OCI-LY3 (cell line): ENCODE measurements around the gene SMIM14.
"Not testable (repeated sequence)": the region's sequence is repeated elsewhere in the genome, so short reads cannot be mapped to it uniquely, and the experiment has no call there.

Experiments used
- H2AFZ ChIP-seq: fragments of 200-600, 300-600 bp; shearing (Covaris generic); 2 replicates; pipeline ENCODE4 v1.6.0; 2014; ENCODE audit warnings: antibody characterized with exemption, low read depth, low read length
- H3K27ac ChIP-seq: fragments of 200-600, 300-600 bp; sonication (generic); 2 replicates; pipeline ENCODE4 v1.5.1; 2014; ENCODE audit warnings: mild to moderate bottlenecking, low read length, moderate library complexity, mixed read lengths
- H3K27me3 ChIP-seq: fragments of 200-600, 300-600 bp; sonication (generic); 2 replicates; pipeline ENCODE4 v1.6.1; 2014; ENCODE audit warnings: low read depth, low read length, mixed read lengths
- H3K36me3 ChIP-seq: fragments of 200-600, 300-600 bp; sonication (generic); replicated peaks from 2 replicates; pipeline ENCODE3; 2014; ENCODE audit warnings: low read depth, low read length, mixed read lengths
- H3K4me1 ChIP-seq: fragments of 300-600, 200-600 bp; sonication (generic); 2 replicates; pipeline ENCODE4 v1.6.1; 2014; ENCODE audit warnings: low read length, mixed read lengths
- H3K4me2 ChIP-seq: fragments of 200-600, 300-600 bp; sonication (generic); 2 replicates; pipeline ENCODE4 v1.6.1; 2014; ENCODE audit warnings: low read length, mixed read lengths
- H3K4me3 ChIP-seq: fragments of 300-600, 200-600 bp; sonication (generic); 2 replicates; pipeline ENCODE4 v1.5.1; 2014; ENCODE audit warnings: antibody characterized with exemption, mild to moderate bottlenecking, low read length, moderate library complexity
- H3K79me2 ChIP-seq: fragments of 300-600, 200-600 bp; shearing (Covaris generic); 2 replicates; pipeline ENCODE4 v1.6.1; 2014; ENCODE audit warnings: mild to moderate bottlenecking, low read length, mixed read lengths
- H3K9ac ChIP-seq: fragments of 300-600, 200-600 bp; shearing (Covaris generic); 2 replicates; pipeline ENCODE4 v1.6.0; 2014; ENCODE audit warnings: mild to moderate bottlenecking, low read length, moderate library complexity
- H3K9me3 ChIP-seq: fragments of 200-600, 300-600 bp; shearing (Covaris generic); 2 replicates; pipeline ENCODE4 v1.6.1; 2014; ENCODE audit warnings: low read length, mixed read lengths; ENCODE audit not compliant: insufficient read depth
- H4K20me1 ChIP-seq: fragments of 200-600, 300-600 bp; sonication (generic); 2 replicates; pipeline ENCODE4 v1.6.1; 2016; ENCODE audit warnings: low read length, mixed read lengths; ENCODE audit not compliant: insufficient read depth
- EZH2phosphoT487 ChIP-seq: fragments of 200-600 bp; shearing (Covaris generic); IDR thresholded peaks from 2 replicates; pipeline ENCODE4 v1.6.1; 2018; ENCODE audit warnings: antibody characterized with exemption, mixed run types, low read depth
- TF ChIP-seq, protein P1 (sequence below): fragments of 200-600, 300-600 bp; sonication (generic); IDR thresholded peaks from 2 replicates; pipeline ENCODE4 v1.5.1; 2014; ENCODE audit warnings: antibody characterized with exemption, low read length, low read depth

Gene SMIM14

DNA sequence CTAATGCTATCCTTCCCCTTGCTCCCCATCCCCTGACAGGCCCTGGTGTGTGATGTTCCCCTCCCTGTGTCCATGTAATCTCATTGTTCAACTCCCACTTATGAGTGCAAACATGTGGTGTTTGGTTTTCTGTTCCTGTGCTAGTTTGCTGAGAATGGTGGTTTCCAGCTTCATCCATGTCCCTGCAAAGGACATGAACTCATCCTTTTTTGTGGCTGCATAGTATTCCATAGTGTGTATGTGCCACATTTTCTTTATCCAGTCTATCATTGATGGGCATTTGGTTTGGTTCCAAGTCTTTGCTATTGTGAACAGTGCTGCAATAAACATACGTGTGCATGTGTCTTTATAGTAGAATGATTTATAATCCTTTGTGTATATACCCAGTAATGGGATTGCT is 31.6 kb upstream of the SMIM14 start:
- not testable (repeated sequence) for H3K79me2 ChIP-seq, H3K27me3 ChIP-seq, H3K4me3 ChIP-seq, H3K4me1 ChIP-seq, H3K27ac ChIP-seq, H3K36me3 ChIP-seq, H2AFZ ChIP-seq, H3K4me2 ChIP-seq, H3K9ac ChIP-seq, H3K9me3 ChIP-seq, H4K20me1 ChIP-seq

DNA sequence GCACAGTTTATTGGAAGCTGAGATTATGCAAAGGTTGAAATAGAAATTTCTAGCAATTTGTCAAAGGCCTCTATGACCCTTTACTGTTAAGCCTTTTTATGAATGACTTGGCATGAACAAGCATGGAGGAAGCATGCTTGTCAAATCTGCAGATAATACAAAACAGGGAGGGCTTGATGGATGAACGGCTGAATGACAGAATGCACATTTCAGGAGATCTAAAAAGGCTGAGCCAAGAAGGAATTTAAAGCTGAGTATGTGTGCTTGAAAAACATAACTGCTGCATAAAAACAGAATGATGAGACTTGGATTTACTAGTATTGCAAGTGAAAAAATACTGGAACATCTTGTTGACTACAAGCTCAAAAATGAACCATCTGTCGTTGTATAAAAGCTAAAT is 30.2 kb upstream of the SMIM14 start:
- Histone ChIP-seq H3K4me2 (no peak overlapping the region), H4K20me1 (no peaks in the 10 kb centered on the region), H3K9ac (no peak overlapping the region), H3K9me3 (no peaks in the 10 kb centered on the region), H3K4me3 (no peak overlapping the region), H2AFZ (no peak overlapping the region), H3K79me2 (no peaks in the 10 kb centered on the region), H3K27me3 (no peaks in the 10 kb centered on the region), H3K27ac (no peak overlapping the region), H3K36me3 (no peaks in the 10 kb centered on the region), H3K4me1 (peaks cover 10% of the 10 kb centered on the region)
- no peak for TF ChIP-seq EZH2phosphoT487
- TF ChIP-seq, protein P1, sequence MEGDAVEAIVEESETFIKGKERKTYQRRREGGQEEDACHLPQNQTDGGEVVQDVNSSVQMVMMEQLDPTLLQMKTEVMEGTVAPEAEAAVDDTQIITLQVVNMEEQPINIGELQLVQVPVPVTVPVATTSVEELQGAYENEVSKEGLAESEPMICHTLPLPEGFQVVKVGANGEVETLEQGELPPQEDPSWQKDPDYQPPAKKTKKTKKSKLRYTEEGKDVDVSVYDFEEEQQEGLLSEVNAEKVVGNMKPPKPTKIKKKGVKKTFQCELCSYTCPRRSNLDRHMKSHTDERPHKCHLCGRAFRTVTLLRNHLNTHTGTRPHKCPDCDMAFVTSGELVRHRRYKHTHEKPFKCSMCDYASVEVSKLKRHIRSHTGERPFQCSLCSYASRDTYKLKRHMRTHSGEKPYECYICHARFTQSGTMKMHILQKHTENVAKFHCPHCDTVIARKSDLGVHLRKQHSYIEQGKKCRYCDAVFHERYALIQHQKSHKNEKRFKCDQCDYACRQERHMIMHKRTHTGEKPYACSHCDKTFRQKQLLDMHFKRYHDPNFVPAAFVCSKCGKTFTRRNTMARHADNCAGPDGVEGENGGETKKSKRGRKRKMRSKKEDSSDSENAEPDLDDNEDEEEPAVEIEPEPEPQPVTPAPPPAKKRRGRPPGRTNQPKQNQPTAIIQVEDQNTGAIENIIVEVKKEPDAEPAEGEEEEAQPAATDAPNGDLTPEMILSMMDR = no peak

DNA sequence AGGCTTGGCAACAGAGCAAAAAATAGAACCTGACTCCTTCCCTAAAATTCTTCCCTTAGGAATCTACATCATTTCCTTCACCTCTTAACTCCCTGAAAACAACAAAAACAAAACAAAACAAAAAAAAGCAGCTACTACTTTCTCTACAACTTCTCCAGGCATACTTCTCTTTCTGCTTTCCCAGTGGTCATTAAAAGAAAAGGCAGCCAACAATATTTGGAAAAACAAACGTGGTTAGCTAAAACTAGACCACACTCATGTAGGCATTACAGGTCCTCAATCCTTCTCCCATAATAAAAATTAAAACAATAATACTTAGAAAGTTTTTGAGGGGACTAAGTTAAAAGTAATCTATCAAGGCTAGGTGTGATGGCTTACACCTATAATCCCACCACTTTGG is 29.0 kb upstream of the SMIM14 start:
- Histone ChIP-seq H3K9me3 (no peaks in the 10 kb centered on the region), H3K27me3 (no peaks in the 10 kb centered on the region), H3K4me3 (no peak overlapping the region), H4K20me1 (no peaks in the 10 kb centered on the region), H3K79me2 (no peaks in the 10 kb centered on the region), H3K4me2 (no peak overlapping the region), H2AFZ (no peak overlapping the region), H3K27ac (no peak overlapping the region), H3K4me1 (peaks cover 10% of the 10 kb centered on the region), H3K36me3 (no peaks in the 10 kb centered on the region), H3K9ac (no peak overlapping the region)
- TF ChIP-seq, protein P1 = no peak
- no peak for TF ChIP-seq EZH2phosphoT487

DNA sequence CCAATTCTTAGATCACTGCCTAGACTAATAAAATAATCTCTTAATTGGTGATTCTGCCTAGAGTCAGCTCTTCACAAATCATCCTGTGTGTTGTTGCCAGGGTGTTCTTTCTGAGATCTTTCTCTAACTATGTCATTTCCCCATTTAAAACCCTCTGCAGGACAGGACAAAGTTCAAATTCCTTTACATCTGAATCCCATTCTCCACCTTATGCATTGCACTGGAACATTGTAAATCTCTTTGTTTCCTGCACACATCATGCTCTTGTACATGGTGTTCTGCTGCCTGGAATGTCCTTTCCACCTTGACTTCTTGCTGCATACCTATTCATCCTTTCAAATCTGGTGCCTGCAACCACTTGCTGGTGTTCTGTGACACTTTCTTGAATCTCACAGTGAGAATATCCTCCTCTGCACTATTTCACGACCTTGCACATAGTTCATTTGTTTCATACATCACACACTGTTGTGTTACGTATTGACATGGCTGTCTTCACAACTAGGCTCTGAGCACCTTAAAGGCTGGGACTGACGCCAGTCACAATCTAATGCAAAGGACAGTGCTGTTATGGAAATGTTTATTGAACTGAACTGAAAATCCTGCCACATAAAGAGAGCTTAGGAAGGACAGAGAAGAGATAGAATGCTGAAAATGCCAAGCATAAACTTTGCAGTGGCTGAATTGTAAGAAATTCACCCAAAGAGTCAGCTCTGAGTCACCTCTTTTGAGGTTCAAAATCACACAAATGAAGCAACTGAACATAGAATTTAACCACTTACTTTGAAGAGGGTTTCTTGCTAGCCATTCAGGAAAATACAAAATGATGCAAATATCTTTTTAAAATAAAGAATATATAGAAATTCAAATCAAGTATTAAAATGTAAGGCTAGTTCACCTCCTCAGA is 26.4 kb upstream of the SMIM14 start:
- Histone ChIP-seq H3K4me1 (peaks cover 10% of the 10 kb centered on the region), H3K9me3 (no peaks in the 10 kb centered on the region), H2AFZ (no peak overlapping the region), H4K20me1 (no peaks in the 10 kb centered on the region), H3K79me2 (no peaks in the 10 kb centered on the region), H3K4me3 (no peak overlapping the region), H3K4me2 (no peak overlapping the region), H3K9ac (no peak overlapping the region), H3K27me3 (no peaks in the 10 kb centered on the region), H3K27ac (no peak overlapping the region), H3K36me3 (no peaks in the 10 kb centered on the region)
- TF ChIP-seq, protein P1 = no peak
- TF ChIP-seq EZH2phosphoT487 = no peak
